Activated B cell treated with CpG ODN at 0.5 μM for 24 hours (primary cell): ENCODE data around the gene ENSA. TPM values are rescaled to one million over a fixed set of nuclear protein-coding genes. Genes with fewer than 3 reads are reported as not detected.

Source experiments
- ATAC-seq: fragments of 200-7000 bp; cut with Tn5 transposase; one replicate; pipeline ENCODE4 v1.10.0; 2021; ENCODE audit warnings: low read depth, mild to moderate bottlenecking, moderate library complexity
- CTCF ChIA-PET: fragments of 350-600 bp; sonication (Branson Sonifier 250); formaldehyde crosslinking; loops from one replicate; lab custom pipeline; 2021; ENCODE audit warnings: antibody characterized with exemption; lab: Charles Lee
- POLR2A ChIA-PET: fragments of 350-600 bp; sonication (Branson Sonifier 250); formaldehyde crosslinking; loops from one replicate; lab custom pipeline; 2021; ENCODE audit warnings: antibody characterized with exemption; lab: Charles Lee
- DNase-seq: peaks from one replicate; pipeline ENCODE4 v3.0.0; 2022
- H3K27ac Mint-ChIP-seq: one replicate; pipeline ENCODE4 v1.8.0; 2020; ENCODE audit warnings: mixed read lengths
- H3K27me3 Mint-ChIP-seq: one replicate; pipeline ENCODE4 v1.8.0; 2021; ENCODE audit warnings: mixed read lengths
- H3K36me3 Mint-ChIP-seq: one replicate; pipeline ENCODE4 v1.8.0; 2021; ENCODE audit warnings: low read depth, mixed read lengths
- H3K4me1 Mint-ChIP-seq: one replicate; pipeline ENCODE4 v1.8.0; 2021; ENCODE audit warnings: mixed read lengths
- H3K4me3 Mint-ChIP-seq: one replicate; pipeline ENCODE4 v1.8.0; 2020; ENCODE audit warnings: mild to moderate bottlenecking, mixed read lengths
- H3K9me3 Mint-ChIP-seq: one replicate; pipeline ENCODE4 v1.8.0; 2020; ENCODE audit warnings: mixed read lengths
- CTCF ChIP-seq: fragments of 200-600 bp; IDR thresholded peaks from one replicate; pipeline ENCODE4 v1.8.0; 2022; ENCODE audit warnings: antibody characterized with exemption, mild to moderate bottlenecking
- intact Hi-C: fragments of 100-400 bp; cut with micrococcal nuclease; formaldehyde crosslinking; loops from one replicate; pipeline ENCODE4 v1.15.1; 2024
- total RNA-seq: library from RNA; stranded (reverse); gene quantifications from 2 replicates; pipeline ENCODE4 v1.2.3, GENCODE V29; 2022

The ENSA gene
- 202 and 227 TPM in 2 replicates for total RNA-seq

DNA sequence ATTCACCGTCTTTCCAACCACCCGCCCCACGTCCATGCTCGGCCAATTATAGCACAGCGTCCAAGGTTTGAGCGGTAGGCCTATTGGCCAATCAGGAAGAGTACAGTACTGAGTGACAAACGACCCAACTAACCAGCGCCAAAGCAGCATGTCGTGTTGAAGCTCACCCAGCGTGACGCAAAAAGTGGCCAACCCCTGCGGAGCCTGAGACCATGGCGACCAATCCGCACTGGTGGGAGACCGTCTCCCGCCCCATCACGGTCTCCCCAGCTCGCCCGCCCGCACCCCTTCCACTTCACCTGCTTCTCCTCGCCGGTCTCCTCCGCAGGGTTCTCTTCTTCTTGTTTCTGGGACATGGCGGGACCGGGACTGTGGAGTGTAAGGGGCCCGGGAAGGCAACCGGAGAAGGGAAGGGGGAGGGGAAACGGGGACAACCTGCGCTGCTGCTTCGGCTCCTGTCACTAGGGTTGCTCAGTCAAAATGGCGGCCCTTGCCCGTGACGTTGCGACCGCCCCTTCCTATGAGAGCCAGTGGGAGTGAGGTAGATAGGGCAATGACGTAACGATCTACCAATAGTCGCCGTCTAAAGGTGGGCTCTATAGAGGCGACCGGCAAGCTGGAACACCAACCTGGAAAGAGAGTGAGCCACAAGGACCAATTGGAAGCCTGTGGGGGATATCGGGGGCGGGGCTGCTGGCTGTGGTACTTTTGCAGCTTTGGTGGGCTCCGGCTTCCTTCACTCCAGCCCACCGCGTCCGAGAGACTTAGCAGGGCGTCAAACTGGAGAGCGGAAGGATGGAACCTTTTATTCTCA, at the start of gene ENSA:
Gene ENSA, minus strand, starts transcription at position 498 of the 814 bp plus-strand sequence. Its CDS starts 142 bp downstream, at position 356.
- ATAC-seq (peak; percentile 88), DNase-seq (peak; percentile 84)
- peaks cover 21% of the 10 kb centered on the region for H3K4me1 Mint-ChIP-seq
- ChIA-PET POLR2A (interaction anchor here (0.6 to 6.0 kb wide), 35 partner anchors 8 to 1293 kb away, joined by 3 to 189 read pairs (median 4); partner anchors contain the start of genes CTSS, FALEC, GOLPH3L and MCL1), CTCF (interaction anchor here (0.6 to 4.9 kb wide), 7 partner anchors 10 to 374 kb away, joined by 3 to 58 read pairs (median 4); no protein-coding TSS in a partner anchor)
- no peak for TF ChIP-seq CTCF
- no peak within 1 kb of the TSS for H3K27ac Mint-ChIP-seq
- intact Hi-C loops = loop anchor here (1.0 to 10.0 kb wide), 10 partner anchors 16 to 715 kb away; partner anchors contain the start of genes ARNT, GOLPH3L, MCL1 and PRPF3
- H3K36me3 Mint-ChIP-seq = peaks cover 34% of the 10 kb centered on the region
- no peak within 1 kb of the TSS for H3K4me3 Mint-ChIP-seq
- H3K9me3 Mint-ChIP-seq = no peaks in the 10 kb centered on the region
- H3K27me3 Mint-ChIP-seq = no peaks in the 10 kb centered on the region

GRCh38 chr1:150678988-150679387, 49.6 kb upstream of the ENSA start:
- H3K27me3 Mint-ChIP-seq = no peaks in the 10 kb centered on the region
- intact Hi-C loops = no loop called here

GRCh38 chr1:150674881-150675280, 45.5 kb upstream of the ENSA start:
- DNase-seq (no peak), ATAC-seq (no peak)
- H3K36me3 Mint-ChIP-seq = peaks cover 11% of the 10 kb centered on the region
- H3K4me3 Mint-ChIP-seq = no peak overlapping the region
- H3K9me3 Mint-ChIP-seq = no peaks in the 10 kb centered on the region
- CTCF ChIA-PET = no interaction called here
- H3K27me3 Mint-ChIP-seq = no peaks in the 10 kb centered on the region
- no peak overlapping the region for H3K27ac Mint-ChIP-seq
- H3K4me1 Mint-ChIP-seq = no peaks in the 10 kb centered on the region
- intact Hi-C loops = no loop called here
- POLR2A ChIA-PET = interaction anchor here (0.7 kb wide), 1 partner anchor 314 kb away, joined by 4 read pairs; no protein-coding TSS in a partner anchor
- TF ChIP-seq CTCF = no peak

More at GRCh38 chr1:150678988-150679387, 49.6 kb upstream of the ENSA start:
- ChIA-PET CTCF (no interaction called here), POLR2A (no interaction called here)
- no peak for TF ChIP-seq CTCF
- ATAC-seq (no peak), DNase-seq (no peak)
- Mint-ChIP-seq H3K9me3 (no peaks in the 10 kb centered on the region), H3K4me1 (peaks cover 4% of the 10 kb centered on the region), H3K36me3 (peaks cover 20% of the 10 kb centered on the region), H3K4me3 (no peak overlapping the region), H3K27ac (no peak overlapping the region)

DNA sequence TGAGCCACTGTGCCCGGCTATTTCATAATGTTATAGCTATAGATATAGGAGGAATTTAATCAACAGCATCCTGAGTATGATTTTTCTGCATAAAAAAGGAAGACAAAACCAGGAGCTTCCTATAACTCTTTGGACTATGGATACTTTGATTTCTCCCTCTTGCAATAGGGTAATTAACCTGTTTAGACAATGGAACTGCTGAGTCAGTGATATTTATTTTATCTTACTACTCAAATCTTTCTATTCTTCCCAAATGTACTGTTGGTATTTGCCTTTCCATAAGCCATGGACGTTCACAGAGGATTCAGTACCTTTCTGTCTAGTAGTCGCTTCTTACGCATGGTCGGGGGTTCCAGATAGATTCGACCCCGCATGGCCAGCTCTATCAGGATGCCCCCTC, 33.9 kb upstream of the ENSA start:
- intact Hi-C loops = no loop called here
- Mint-ChIP-seq H3K27me3 (no peaks in the 10 kb centered on the region), H3K9me3 (no peaks in the 10 kb centered on the region), H3K4me3 (no peak overlapping the region), H3K4me1 (peaks cover 7% of the 10 kb centered on the region), H3K36me3 (peaks cover 48% of the 10 kb centered on the region), H3K27ac (no peak overlapping the region)
- ChIA-PET POLR2A (no interaction called here), CTCF (no interaction called here)
- TF ChIP-seq CTCF = no peak
- DNase-seq (no peak), ATAC-seq (no peak)

DNA sequence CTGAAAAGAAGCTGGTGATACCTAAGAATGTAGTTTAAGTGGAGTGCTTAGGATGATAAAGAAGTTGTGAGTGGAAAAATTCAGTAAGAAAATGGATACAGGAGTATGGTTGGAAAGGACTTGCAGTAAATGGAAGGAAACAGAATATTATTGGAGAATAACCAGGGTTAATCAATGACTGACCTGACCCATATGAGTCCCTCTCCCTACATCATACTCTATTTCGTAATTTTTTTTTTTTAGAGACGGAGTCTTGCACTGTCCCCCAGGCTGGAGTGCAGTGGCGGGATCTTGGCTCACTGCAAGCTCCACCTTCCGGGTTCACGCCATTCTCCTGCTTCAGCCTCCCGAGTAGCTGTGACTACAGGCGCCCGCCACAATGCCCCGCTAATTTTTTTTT, 33.4 kb upstream of the ENSA start:
- no peak for DNase-seq
- Mint-ChIP-seq H3K4me1 (peaks cover 7% of the 10 kb centered on the region), H3K36me3 (peaks cover 52% of the 10 kb centered on the region), H3K4me3 (no peak overlapping the region), H3K27ac (no peak overlapping the region), H3K9me3 (no peaks in the 10 kb centered on the region), H3K27me3 (no peaks in the 10 kb centered on the region)
- CTCF ChIA-PET = no interaction called here
- TF ChIP-seq CTCF = no peak
- intact Hi-C loops = no loop called here
- POLR2A ChIA-PET = no interaction called here
- no peak for ATAC-seq
